Liver (tissue), 9 donors: ENCODE data around the gene VSNL1. TPM values are rescaled to one million over a fixed set of nuclear protein-coding genes. Genes with fewer than 3 reads are reported as not detected.

Experiments used
- DNase-seq: peaks from one replicate; pipeline ENCODE4 v3.0.0-alpha.2; 2017; ENCODE audit warnings: low spot score
- H3K27ac ChIP-seq, 2 donors: one replicate each; pipeline ENCODE4 v1.7.0; 2013; ENCODE audit warnings: inconsistent platforms in 2 of 2, low read length in 2 of 2, control low read depth in 1 of 2, low read depth in 1 of 2, mild to moderate bottlenecking in 1 of 2
- H3K27me3 ChIP-seq, 4 donors: one replicate each; pipeline versions ENCODE4 v1.6.1 to v1.7.0; 2013; ENCODE audit warnings: low read length in 3 of 4, inconsistent platforms in 1 of 4, mild to moderate bottlenecking in 1 of 4, moderate library complexity in 1 of 4; ENCODE audit not compliant: control insufficient read depth in 4 of 4, insufficient read depth in 4 of 4
- H3K36me3 ChIP-seq, 4 donors: one replicate each; pipeline versions ENCODE4 v1.6.1 to v1.7.0; 2013; ENCODE audit warnings: low read length in 3 of 4, mild to moderate bottlenecking in 3 of 4, low read depth in 1 of 4, moderate library complexity in 1 of 4; ENCODE audit not compliant: control insufficient read depth in 4 of 4, insufficient read depth in 3 of 4
- H3K4me1 ChIP-seq, 4 donors: one replicate each; pipeline versions ENCODE4 v1.6.1 to v1.7.0; 2013; ENCODE audit warnings: low read length in 3 of 4, mild to moderate bottlenecking in 3 of 4, moderate library complexity in 1 of 4; ENCODE audit not compliant: control insufficient read depth in 4 of 4, insufficient read depth in 4 of 4
- H3K4me3 ChIP-seq, 3 donors: one replicate each; pipeline versions ENCODE4 v1.6.1 to v1.7.0; 2013; ENCODE audit warnings: low read length in 3 of 3, control low read depth in 1 of 3, low read depth in 1 of 3, mild to moderate bottlenecking in 1 of 3
- H3K9ac ChIP-seq, 2 donors: one replicate each; pipeline ENCODE4 v1.7.0; 2013; ENCODE audit warnings: low read length in 2 of 2, mild to moderate bottlenecking in 2 of 2, moderate library complexity in 2 of 2, control low read depth in 1 of 2, low read depth in 1 of 2
- H3K9me3 ChIP-seq, 4 donors: one replicate each; pipeline versions ENCODE4 v1.6.1 to v1.7.0; 2013; ENCODE audit warnings: low read length in 3 of 4; ENCODE audit not compliant: control insufficient read depth in 4 of 4
- EGR1 ChIP-seq, 2 donors: IDR thresholded peaks; 2 replicates each; pipeline ENCODE4 v1.6.1; 2016 to 2018; ENCODE audit warnings: antibody characterized with exemption in 2 of 2, low read depth in 2 of 2
- FOXA1 ChIP-seq: IDR thresholded peaks from 2 replicates; pipeline ENCODE4 v1.6.1; 2016; ENCODE audit warnings: antibody characterized with exemption
- FOXA2 ChIP-seq: IDR thresholded peaks from 2 replicates; pipeline ENCODE4 v1.6.1; 2016; ENCODE audit warnings: antibody characterized with exemption
- GABPA ChIP-seq, 2 donors: IDR thresholded peaks in 1 of 2; conservative IDR thresholded peaks in 1 of 2; 2 replicates each; pipeline ENCODE4 v1.6.1; 2016; ENCODE audit warnings: antibody characterized with exemption in 2 of 2, mild to moderate bottlenecking in 1 of 2, moderate library complexity in 1 of 2
- HNF4A ChIP-seq, 2 donors: conservative IDR thresholded peaks; 2 replicates each; pipeline ENCODE4 v1.6.1; 2016; ENCODE audit warnings: antibody characterized with exemption in 2 of 2, mild to moderate bottlenecking in 2 of 2
- HNF4G ChIP-seq: IDR thresholded peaks from 2 replicates; pipeline ENCODE4 v1.6.1; 2016; ENCODE audit warnings: antibody characterized with exemption
- JUND ChIP-seq, 2 donors: IDR thresholded peaks; 2 replicates each; pipeline ENCODE4 v1.6.1; 2016; ENCODE audit warnings: antibody characterized with exemption in 2 of 2
- NR2F2 ChIP-seq: IDR thresholded peaks from 2 replicates; pipeline ENCODE4 v1.6.1; 2016; ENCODE audit warnings: antibody characterized with exemption
- RAD21 ChIP-seq, 2 donors: IDR thresholded peaks; 2 replicates each; pipeline ENCODE4 v1.6.1; 2016; ENCODE audit warnings: antibody characterized with exemption in 2 of 2, mild to moderate bottlenecking in 2 of 2
- RXRA ChIP-seq, 2 donors: IDR thresholded peaks; 2 replicates each; pipeline ENCODE4 v1.6.1; 2017 to 2018; ENCODE audit warnings: antibody characterized with exemption in 2 of 2, mild to moderate bottlenecking in 1 of 2
- SP1 ChIP-seq: IDR thresholded peaks from 2 replicates; pipeline ENCODE4 v1.6.1; 2018; ENCODE audit warnings: antibody characterized with exemption, mild to moderate bottlenecking
- TAF1 ChIP-seq: conservative IDR thresholded peaks from 2 replicates; pipeline ENCODE4 v1.6.1; 2016; ENCODE audit warnings: antibody characterized with exemption, mild to moderate bottlenecking
- YY1 ChIP-seq: IDR thresholded peaks from 2 replicates; pipeline ENCODE4 v1.6.1; 2016; ENCODE audit warnings: antibody characterized with exemption, mild to moderate bottlenecking
- WGBS: extraction: QIAGEN DNeasy Blood & Tissue Kit; methylation state at CpG from one replicate; pipeline ENCODE4 v1.1.7; 2013; 5-methylcytosine and 5-hydroxymethylcytosine counted together
- polyA plus RNA-seq, 2 donors: library from polyadenylated mRNA; stranded (reverse) in 1 of 2; unstranded in 1 of 2; fragments of 200-250 nt in 1 of 2; fragments of >200 nt in 1 of 2; fragmentation: Nextera tagmentation in 1 of 2; extraction: Ambion mirVana in 1 of 2; gene quantifications; one replicate each; pipeline versions ENCODE4 v1.2.1 to v1.2.3, GENCODE V29; 2013 to 2015
- total RNA-seq, 2 donors: library from RNA; depleted of rRNA; stranded (reverse); fragments of >200 nt; gene quantifications; one replicate each; pipeline ENCODE4 v1.2.3, GENCODE V29; 2014
- TF ChIP-seq, protein P1 (sequence below): fragments of 150-350 bp; IDR thresholded peaks from 2 replicates; pipeline ENCODE4 v1.5.1; 2017; ENCODE audit warnings: improper control_type of control experiment, low read depth, low read length; ENCODE audit not compliant: missing input control
- TF ChIP-seq, protein P2 (sequence below): IDR thresholded peaks from 2 replicates; pipeline ENCODE4 v1.6.1; 2016; ENCODE audit warnings: antibody characterized with exemption
- TF ChIP-seq, protein P3 (sequence below): IDR thresholded peaks from 2 replicates; pipeline ENCODE4 v1.6.1; 2016; ENCODE audit warnings: antibody characterized with exemption, mild to moderate bottlenecking
- TF ChIP-seq, protein P4 (sequence below): IDR thresholded peaks from 2 replicates; pipeline ENCODE4 v1.6.1; 2016; ENCODE audit warnings: antibody characterized with exemption
- TF ChIP-seq, protein P5 (sequence below): IDR thresholded peaks from 2 replicates; pipeline ENCODE4 v1.6.1; 2016; ENCODE audit warnings: antibody characterized with exemption
- donor health status: healthy.
- donor health status: healthy.
- donor health status: healthy.
- donor health status: healthy.
- donor health status: healthy.

The VSNL1 gene
- total and polyA plus RNA-seq, 4 donors, result 2.2 to 32.9 (median 6.3) TPM

DNA sequence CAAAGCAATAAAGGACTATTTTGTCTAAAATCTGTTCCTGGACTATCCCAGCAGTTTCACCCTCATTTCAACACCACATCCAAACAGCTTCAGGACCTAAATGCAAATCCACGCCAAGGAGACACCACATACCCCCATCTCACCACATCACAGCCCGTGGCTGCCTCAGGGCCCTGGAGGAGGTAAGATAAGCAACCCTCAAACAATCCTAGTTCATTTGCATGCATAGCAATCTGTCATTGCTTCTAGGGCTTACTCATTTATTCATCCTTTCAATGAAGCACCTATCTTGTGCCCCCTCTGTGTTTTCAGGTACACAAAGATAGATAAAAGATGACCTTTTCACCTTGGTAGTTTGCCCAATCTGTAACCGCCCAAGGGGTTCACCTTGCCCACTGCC, 86.5 kb downstream of the VSNL1 start:
- Histone ChIP-seq H3K27me3 (no peaks in the 10 kb centered on the region), H3K4me3 (no peak overlapping the region), H3K9ac (no peak overlapping the region), H3K36me3 (peaks cover 0 to 7% (median 2%) of the 10 kb centered on the region in 4 donors), H3K27ac (no peak overlapping the region), H3K9me3 (peaks cover 3 to 11% (median 4%) of the 10 kb centered on the region in 4 donors), H3K4me1 (no peaks in the 10 kb centered on the region)
- DNase-seq, result no peak
- TF ChIP-seq RAD21 (IDR thresholded peaks at IDR 0.05) (no peak), YY1 (no peak)
- WGBS, result 88% methylated on average over 3 of the region's 3 CpGs

DNA sequence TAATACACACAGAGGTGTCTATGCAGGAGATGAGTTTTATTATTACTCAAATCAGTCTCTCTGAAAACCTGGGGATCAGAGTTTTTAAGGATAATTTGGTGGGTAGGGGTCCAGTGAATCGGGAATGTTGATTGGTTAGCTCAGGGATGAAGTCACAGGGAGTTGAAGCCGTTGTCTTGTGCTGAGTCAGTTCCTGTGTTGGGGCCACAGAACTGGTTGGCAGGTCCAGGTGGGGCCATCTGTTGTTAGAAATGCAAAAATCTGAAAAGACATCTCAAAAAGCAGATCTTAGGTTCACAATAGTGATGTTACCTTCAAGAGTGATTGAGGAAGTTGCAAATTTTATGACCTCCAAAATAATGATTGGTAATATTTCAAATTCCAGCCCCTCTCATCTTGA, 86.9 kb downstream of the VSNL1 start:
- H3K36me3 ChIP-seq, result peaks cover 0 to 7% (median 2%) of the 10 kb centered on the region in 4 donors
- WGBS, result 81% methylated on average over 2 of the region's 2 CpGs
- no peak for DNase-seq
- H3K4me3 ChIP-seq, result no peak overlapping the region
- H3K4me1 ChIP-seq, result no peaks in the 10 kb centered on the region
- H3K27me3 ChIP-seq, result no peaks in the 10 kb centered on the region
- peaks cover 3 to 11% (median 4%) of the 10 kb centered on the region in 4 donors for H3K9me3 ChIP-seq
- TF ChIP-seq NR2F2 (no peak), JUND (IDR thresholded peaks at IDR 0.05) (no peak), SP1 (no peak), RXRA (IDR thresholded peaks at IDR 0.05) (no peak), GABPA (IDR thresholded peaks at IDR 0.05 in 1 of 2, conservative IDR thresholded peaks at IDR 0.05 in 1 of 2) (no peak), RAD21 (IDR thresholded peaks at IDR 0.05) (no peak), EGR1 (IDR thresholded peaks at IDR 0.05; ENCODE audit: low read depth in 2 of 2) (no peak), YY1 (no peak), FOXA2 (no peak), HNF4A (conservative IDR thresholded peaks at IDR 0.05) (no peak), FOXA1 (no peak), TAF1 (no peak), HNF4G (no peak)
- TF ChIP-seq, protein P1, sequence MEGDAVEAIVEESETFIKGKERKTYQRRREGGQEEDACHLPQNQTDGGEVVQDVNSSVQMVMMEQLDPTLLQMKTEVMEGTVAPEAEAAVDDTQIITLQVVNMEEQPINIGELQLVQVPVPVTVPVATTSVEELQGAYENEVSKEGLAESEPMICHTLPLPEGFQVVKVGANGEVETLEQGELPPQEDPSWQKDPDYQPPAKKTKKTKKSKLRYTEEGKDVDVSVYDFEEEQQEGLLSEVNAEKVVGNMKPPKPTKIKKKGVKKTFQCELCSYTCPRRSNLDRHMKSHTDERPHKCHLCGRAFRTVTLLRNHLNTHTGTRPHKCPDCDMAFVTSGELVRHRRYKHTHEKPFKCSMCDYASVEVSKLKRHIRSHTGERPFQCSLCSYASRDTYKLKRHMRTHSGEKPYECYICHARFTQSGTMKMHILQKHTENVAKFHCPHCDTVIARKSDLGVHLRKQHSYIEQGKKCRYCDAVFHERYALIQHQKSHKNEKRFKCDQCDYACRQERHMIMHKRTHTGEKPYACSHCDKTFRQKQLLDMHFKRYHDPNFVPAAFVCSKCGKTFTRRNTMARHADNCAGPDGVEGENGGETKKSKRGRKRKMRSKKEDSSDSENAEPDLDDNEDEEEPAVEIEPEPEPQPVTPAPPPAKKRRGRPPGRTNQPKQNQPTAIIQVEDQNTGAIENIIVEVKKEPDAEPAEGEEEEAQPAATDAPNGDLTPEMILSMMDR, result no peak
- TF ChIP-seq, protein P2, sequence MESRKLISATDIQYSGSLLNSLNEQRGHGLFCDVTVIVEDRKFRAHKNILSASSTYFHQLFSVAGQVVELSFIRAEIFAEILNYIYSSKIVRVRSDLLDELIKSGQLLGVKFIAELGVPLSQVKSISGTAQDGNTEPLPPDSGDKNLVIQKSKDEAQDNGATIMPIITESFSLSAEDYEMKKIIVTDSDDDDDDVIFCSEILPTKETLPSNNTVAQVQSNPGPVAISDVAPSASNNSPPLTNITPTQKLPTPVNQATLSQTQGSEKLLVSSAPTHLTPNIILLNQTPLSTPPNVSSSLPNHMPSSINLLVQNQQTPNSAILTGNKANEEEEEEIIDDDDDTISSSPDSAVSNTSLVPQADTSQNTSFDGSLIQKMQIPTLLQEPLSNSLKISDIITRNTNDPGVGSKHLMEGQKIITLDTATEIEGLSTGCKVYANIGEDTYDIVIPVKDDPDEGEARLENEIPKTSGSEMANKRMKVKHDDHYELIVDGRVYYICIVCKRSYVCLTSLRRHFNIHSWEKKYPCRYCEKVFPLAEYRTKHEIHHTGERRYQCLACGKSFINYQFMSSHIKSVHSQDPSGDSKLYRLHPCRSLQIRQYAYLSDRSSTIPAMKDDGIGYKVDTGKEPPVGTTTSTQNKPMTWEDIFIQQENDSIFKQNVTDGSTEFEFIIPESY, result no peak
- TF ChIP-seq, protein P3, sequence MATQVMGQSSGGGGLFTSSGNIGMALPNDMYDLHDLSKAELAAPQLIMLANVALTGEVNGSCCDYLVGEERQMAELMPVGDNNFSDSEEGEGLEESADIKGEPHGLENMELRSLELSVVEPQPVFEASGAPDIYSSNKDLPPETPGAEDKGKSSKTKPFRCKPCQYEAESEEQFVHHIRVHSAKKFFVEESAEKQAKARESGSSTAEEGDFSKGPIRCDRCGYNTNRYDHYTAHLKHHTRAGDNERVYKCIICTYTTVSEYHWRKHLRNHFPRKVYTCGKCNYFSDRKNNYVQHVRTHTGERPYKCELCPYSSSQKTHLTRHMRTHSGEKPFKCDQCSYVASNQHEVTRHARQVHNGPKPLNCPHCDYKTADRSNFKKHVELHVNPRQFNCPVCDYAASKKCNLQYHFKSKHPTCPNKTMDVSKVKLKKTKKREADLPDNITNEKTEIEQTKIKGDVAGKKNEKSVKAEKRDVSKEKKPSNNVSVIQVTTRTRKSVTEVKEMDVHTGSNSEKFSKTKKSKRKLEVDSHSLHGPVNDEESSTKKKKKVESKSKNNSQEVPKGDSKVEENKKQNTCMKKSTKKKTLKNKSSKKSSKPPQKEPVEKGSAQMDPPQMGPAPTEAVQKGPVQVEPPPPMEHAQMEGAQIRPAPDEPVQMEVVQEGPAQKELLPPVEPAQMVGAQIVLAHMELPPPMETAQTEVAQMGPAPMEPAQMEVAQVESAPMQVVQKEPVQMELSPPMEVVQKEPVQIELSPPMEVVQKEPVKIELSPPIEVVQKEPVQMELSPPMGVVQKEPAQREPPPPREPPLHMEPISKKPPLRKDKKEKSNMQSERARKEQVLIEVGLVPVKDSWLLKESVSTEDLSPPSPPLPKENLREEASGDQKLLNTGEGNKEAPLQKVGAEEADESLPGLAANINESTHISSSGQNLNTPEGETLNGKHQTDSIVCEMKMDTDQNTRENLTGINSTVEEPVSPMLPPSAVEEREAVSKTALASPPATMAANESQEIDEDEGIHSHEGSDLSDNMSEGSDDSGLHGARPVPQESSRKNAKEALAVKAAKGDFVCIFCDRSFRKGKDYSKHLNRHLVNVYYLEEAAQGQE, result no peak
- TF ChIP-seq, protein P4, sequence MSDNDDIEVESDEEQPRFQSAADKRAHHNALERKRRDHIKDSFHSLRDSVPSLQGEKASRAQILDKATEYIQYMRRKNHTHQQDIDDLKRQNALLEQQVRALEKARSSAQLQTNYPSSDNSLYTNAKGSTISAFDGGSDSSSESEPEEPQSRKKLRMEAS, result no peak
- TF ChIP-seq, protein P5, sequence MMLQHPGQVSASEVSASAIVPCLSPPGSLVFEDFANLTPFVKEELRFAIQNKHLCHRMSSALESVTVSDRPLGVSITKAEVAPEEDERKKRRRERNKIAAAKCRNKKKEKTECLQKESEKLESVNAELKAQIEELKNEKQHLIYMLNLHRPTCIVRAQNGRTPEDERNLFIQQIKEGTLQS, result no peak
- H3K9ac ChIP-seq, result no peak overlapping the region
- no peak overlapping the region for H3K27ac ChIP-seq
